T1000 (cell line): ENCODE results near the gene LMBRD1.
"Not testable (repeated sequence)": the region's sequence is repeated elsewhere in the genome, so short reads cannot be mapped to it uniquely, and the experiment has no call there.

Experiments
- DNase-seq: peaks from one replicate; lab custom pipeline; 2025; ENCODE audit warnings: mixed read lengths; lab: John Stamatoyannopoulos, UW

LMBRD1 gene

DNA sequence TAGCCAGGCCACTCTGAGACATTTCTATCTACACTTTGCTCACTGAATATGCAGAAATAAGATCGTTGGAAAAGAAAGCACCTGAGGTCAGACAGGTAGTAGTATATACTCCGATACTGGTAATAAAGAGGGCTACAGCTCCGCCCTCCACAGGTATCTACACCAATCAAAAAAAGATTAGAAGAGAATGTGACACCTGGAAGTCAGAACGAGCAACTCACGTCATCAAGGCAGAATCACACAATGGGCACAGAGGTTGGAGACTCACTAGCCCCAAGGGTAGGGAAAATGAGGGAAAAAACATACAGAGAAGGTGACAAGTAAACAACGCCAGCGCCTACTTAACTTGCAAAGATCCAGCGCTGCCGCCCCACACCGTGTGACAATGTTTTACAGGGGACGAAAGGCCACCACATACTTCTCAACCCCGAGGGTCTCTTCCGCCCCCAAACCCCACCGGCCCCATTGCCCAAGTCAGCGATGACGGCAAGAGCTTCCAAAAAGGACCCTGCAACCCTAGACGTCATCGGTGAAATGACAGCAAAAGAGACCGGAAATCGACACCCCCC, 653 bp downstream of the LMBRD1 start:
- no peak for DNase-seq

- no peak for DNase-seq
Measured at GRCh38 chr6:69795469-69796072, 1.2 kb downstream of the LMBRD1 start.

- no peak for DNase-seq
Measured at GRCh38 chr6:69792292-69792691, 4.5 kb downstream of the LMBRD1 start.

- no peak for DNase-seq
Measured at GRCh38 chr6:69791065-69791471, 5.7 kb downstream of the LMBRD1 start.

DNA sequence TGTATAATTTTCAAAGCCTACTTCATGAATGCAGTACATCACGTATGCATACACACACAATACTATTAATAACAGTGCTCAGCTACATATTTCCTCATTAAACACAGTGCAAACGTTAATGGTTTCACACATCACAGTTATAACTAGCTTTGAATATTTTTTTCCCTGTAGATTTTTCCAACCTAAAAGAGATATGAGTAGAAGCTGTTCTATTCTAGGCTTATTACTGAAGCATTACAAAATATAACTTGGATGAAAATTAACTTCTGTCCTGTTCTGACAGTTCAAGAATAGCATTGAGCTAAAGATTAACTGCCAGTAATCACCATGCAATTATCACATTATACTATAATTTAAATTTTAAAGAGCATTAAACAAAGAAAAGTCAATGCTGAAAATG, 6.2 kb downstream of the LMBRD1 start:
- DNase-seq, result no peak

DNA sequence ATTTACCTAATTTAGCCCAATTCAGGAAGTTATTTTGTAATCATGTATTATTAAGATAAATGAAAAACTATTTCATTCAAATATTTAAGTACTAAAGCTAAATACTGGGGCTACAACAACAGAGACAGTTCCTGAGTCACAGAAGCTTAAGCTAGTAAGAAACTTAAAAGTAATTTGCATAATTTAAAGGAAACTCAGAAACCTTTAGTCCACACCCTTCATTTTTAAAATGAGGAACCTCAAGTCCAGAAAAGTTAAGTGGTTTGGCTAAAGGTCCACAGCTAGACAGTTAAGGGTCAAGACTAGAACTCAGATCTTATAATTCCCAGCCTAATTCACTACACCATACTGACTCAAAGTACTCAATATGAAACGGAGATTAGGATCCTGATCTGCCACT, 7.2 kb downstream of the LMBRD1 start:
- no peak for DNase-seq

DNA sequence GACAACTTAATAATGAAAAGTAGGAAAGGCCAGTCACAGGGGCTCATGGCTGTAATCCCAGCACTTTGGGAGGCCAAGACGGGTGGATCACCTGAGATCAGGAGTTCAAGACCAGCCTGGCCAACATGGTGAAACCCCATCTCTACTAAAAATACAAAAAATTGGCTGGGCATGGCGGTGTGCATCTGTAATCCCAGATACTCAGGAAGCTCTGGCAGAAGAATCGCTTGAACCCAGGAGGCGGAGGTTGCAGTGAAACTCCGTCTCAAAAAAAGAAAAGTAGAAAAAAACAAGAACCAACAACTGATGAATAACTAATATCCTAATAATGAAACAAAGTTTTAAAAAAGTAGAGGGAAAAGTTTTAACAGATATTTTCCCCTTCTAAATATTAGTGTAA, 9.4 kb downstream of the LMBRD1 start:
- DNase-seq, result not testable (repeated sequence)

DNA sequence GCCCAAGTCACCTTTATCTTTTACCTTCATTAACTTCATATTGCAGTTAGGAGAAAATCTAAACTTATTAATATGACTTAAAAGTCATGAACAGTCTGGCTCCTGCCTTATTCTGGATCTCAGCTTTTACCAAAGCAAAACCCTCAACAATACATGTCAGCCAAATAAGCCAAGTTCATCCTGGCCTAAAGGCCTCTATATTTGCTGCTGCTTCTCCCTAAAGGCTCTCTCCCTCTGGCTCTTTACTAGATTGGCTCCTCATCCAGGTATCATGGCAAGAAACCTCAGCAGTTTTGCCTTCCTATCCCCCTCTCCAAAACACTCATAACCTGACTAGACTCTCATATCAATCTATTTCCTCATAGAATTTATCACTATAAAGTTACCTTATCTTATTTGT, 11.1 kb downstream of the LMBRD1 start:
- no peak for DNase-seq

DNA sequence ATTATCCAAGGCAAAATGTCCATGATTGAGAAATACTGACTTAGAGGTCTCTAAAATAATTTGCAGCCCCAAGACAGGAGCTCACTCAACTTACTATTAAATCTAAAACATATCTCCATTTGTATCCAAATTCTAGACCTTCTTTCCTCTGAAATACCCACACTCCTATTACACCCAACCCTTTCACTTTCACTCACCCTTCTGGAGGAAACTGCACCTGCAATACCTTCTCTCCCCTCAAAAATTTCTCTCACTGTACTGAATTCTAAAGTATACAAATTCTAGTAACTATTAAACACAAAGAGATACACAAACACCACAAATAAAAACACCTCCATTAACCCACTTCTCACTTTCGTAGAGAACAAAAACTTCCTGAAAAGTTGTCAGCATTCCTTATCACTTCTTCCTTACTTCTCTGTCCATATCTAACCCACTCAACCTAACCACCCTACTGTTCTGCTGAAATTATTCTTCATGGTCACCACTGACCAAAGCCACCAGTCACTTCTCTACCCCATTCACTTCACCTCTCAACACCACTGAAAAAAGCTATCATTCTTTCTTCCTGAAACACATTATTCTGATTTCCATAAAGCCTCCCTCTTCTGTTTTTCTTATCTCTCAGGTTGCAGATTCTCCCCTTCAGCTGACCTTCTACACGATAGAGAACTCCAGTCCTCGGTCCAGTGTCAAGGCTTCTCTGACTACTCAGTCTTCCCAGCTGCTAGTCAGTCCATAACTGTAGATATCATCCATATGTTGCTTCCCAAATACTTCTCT, 12.0 kb downstream of the LMBRD1 start:
- no peak for DNase-seq

- no peak for DNase-seq
Measured at GRCh38 chr6:69783108-69783507, 13.7 kb downstream of the LMBRD1 start.

- no peak for DNase-seq
Measured at GRCh38 chr6:69780585-69781178, 16.1 kb downstream of the LMBRD1 start.

- DNase-seq, result no peak
Measured at GRCh38 chr6:69775941-69776340, 20.9 kb downstream of the LMBRD1 start.

GRCh38 chr6:69775585-69775849, 21.3 kb downstream of the LMBRD1 start:
- no peak for DNase-seq

- DNase-seq, result no peak
Measured at GRCh38 chr6:69774740-69775584, 21.8 kb downstream of the LMBRD1 start.

GRCh38 chr6:69771158-69771906, 25.5 kb downstream of the LMBRD1 start:
- DNase-seq, result no peak

- no peak for DNase-seq
Measured at GRCh38 chr6:69768664-69769063, 28.1 kb downstream of the LMBRD1 start.

- no peak for DNase-seq
Measured at GRCh38 chr6:69763763-69764162, 33.0 kb downstream of the LMBRD1 start.

- DNase-seq, result no peak
Measured at GRCh38 chr6:69761853-69762252, 35.0 kb downstream of the LMBRD1 start.

DNA sequence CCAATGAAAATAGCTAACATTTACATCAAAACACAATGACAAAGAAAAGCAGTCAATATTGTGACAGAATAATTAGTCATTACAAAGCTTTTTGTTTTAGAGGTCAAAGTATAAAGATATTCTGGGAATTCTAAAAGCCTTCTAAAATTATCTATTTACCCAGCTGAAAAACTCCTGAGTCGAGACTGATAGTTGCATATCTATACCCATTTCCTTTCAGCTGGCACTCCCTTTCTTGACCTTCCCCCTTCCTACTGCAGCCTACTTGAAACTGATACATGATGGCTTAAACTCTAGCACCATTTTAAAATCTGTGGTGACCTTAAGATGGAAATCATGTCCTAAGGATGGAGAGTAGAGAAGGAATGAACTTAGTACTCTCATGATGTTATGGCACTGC, 38.6 kb downstream of the LMBRD1 start:
- DNase-seq, result no peak

GRCh38 chr6:69756907-69757306, 39.9 kb downstream of the LMBRD1 start:
- no peak for DNase-seq

DNA sequence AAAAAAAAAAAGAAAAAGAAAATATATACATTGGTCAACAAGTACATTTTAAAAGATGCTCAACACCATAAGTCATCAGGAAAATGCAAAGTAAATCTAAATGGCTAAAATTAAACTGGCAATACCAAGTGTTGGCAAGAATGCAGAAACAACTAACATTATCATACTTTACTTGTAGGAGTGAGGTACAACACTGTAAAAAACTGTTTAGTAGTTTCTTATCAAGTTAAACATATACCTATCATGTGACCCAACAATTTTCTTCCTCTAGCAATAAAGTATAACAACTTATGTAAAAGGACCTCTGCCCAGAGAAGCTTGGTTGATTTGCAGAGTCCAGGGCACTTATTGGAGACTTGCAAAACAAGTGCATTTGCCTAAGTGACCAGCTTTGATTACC, 40.4 kb downstream of the LMBRD1 start:
- DNase-seq, result no peak

- no peak for DNase-seq
Measured at GRCh38 chr6:69735027-69735426, 61.8 kb downstream of the LMBRD1 start.
